AG04450 (cell line): ENCODE results near the gene KRT25. TPM values are rescaled to one million over a fixed set of nuclear protein-coding genes. Genes with fewer than 3 reads are reported as not detected.

Experiments used
- CTCF ChIA-PET: fragments of 300-600, 350-600 bp; formaldehyde crosslinking; extraction: SDS; loops from one replicate; lab custom pipeline; 2022; ENCODE audit warnings: antibody characterized with exemption, inconsistent platforms; lab: Charles Lee
- POLR2A ChIA-PET: fragments of 350-600 bp; formaldehyde crosslinking; extraction: SDS; loops from one replicate; lab custom pipeline; 2021; ENCODE audit warnings: antibody characterized with exemption, inconsistent platforms; lab: Yijun Ruan, JAX
- DNase-seq: peaks from one replicate; pipeline ENCODE4 v3.0.0-alpha.2; 2011; ENCODE audit warnings: low read depth, low spot score
- H3K27ac ChIP-seq: one replicate; pipeline ENCODE4 v1.5.1; 2012; ENCODE audit warnings: low read depth, low read length, control low read depth
- H3K27me3 ChIP-seq: one replicate; pipeline ENCODE4 v1.6.0; 2012; ENCODE audit warnings: low read length; ENCODE audit not compliant: control insufficient read depth, insufficient read depth
- H3K4me3 ChIP-seq: 2 replicates; pipeline ENCODE4 v1.5.1; 2011; ENCODE audit warnings: mild to moderate bottlenecking, low read depth, low read length, control low read depth
- H3K9me3 ChIP-seq: 2 replicates; pipeline ENCODE4 v1.5.1; 2012; ENCODE audit warnings: low read length; ENCODE audit not compliant: control insufficient read depth, insufficient read depth
- CTCF ChIP-seq: IDR thresholded peaks from 2 replicates; pipeline ENCODE4 v1.5.1; 2011; ENCODE audit warnings: low read depth, low read length, control low read depth, inconsistent platforms
- polyA plus RNA-seq: library from polyadenylated mRNA; depleted of rRNA; stranded (reverse); fragments of >200 nt; gene quantifications from 2 replicates; pipeline ENCODE4 v1.2.3, GENCODE V29; 2011

The KRT25 gene
- polyA plus RNA-seq, 1 experiment = not detected

DNA sequence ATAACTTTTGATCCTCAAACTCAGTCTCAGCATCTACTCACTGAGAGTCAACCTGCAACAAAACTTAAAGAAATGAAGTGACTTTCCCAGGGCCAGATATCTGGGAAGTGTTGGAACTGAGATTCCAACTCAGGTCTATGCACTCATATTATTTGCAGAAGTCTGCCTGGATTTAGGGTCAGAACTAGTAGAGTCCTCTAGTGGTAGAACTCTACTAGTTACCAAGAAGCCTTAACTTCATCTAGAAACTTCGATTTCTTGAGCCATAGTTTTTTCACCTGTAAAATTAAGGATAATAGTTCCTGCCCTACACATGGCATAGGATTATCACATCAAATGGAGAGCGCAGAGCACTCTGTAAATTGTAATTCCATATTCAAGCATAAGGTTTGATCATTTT is 28.2 kb downstream of the KRT25 start:
- DNase-seq = no peak
- Histone ChIP-seq H3K4me3 (no peak overlapping the region), H3K27me3 (peaks cover 7% of the 10 kb centered on the region), H3K9me3 (no peaks in the 10 kb centered on the region), H3K27ac (no peak overlapping the region)
- ChIA-PET POLR2A (no interaction called here), CTCF (interaction anchor here (0.6 to 1.2 kb wide), 3 partner anchors 16 to 939 kb away, joined by 3 read pairs; no protein-coding TSS in a partner anchor)
- TF ChIP-seq CTCF = peak; percentile 36; the same call in 1 of the 2 replicates

DNA sequence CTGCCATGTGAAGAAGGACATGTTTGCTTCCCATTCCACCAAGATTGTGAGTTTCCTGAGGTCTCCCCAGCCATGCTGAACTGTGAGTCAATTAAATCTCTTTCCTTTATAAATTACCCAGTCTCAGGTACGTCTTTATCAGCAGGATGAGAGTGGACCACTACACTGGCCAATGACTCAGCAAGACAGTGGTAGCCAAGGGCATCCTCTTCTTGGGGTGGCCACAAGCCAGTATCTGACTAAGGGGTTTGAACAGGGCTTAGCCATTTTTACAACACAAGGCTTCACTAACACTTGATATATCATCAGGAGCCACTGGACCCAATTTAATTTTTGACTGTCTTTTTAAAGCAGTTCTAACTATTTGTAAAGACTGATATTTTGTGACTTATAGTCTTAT is 30.5 kb downstream of the KRT25 start:
- POLR2A ChIA-PET = no interaction called here
- H3K9me3 ChIP-seq = no peaks in the 10 kb centered on the region
- TF ChIP-seq CTCF = no peak
- H3K4me3 ChIP-seq = no peak overlapping the region
- no peaks in the 10 kb centered on the region for H3K27me3 ChIP-seq
- CTCF ChIA-PET = no interaction called here
- DNase-seq = no peak
- H3K27ac ChIP-seq = no peak overlapping the region

DNA sequence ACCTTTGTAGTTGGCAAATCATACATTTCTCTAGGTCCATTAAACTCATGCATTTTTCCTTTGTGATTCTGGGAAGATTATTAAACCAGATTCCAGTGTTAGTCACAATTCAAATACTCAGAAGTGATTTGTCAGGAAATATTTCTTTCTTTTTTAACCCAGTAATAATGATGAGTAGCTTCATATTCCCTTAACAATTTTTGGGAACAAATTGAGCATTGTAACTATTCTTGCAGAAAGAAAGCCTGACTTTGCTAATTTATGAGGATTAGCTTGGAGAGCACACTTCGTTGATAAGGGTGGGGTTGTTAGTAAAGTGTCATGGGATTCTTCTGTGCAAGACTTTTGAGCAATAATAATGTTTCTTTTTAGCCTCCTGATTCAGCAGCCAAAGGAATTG is 32.9 kb downstream of the KRT25 start:
- no peak for TF ChIP-seq CTCF
- H3K27ac ChIP-seq = no peak overlapping the region
- ChIA-PET CTCF (interaction anchor here (1.1 kb wide), 1 partner anchor 940 kb away, joined by 3 read pairs; no protein-coding TSS in a partner anchor), POLR2A (no interaction called here)
- no peak overlapping the region for H3K4me3 ChIP-seq
- no peaks in the 10 kb centered on the region for H3K9me3 ChIP-seq
- no peak for DNase-seq
- H3K27me3 ChIP-seq = peaks cover 6% of the 10 kb centered on the region

- Histone ChIP-seq H3K9me3 (no peaks in the 10 kb centered on the region), H3K4me3 (no peak overlapping the region), H3K27me3 (peaks cover 9% of the 10 kb centered on the region), H3K27ac (no peak overlapping the region)
- no peak for TF ChIP-seq CTCF
- no peak for DNase-seq
- ChIA-PET CTCF (no interaction called here), POLR2A (no interaction called here)
Measured at GRCh38 chr17:40720899-40721298, 34.2 kb downstream of the KRT25 start.

DNA sequence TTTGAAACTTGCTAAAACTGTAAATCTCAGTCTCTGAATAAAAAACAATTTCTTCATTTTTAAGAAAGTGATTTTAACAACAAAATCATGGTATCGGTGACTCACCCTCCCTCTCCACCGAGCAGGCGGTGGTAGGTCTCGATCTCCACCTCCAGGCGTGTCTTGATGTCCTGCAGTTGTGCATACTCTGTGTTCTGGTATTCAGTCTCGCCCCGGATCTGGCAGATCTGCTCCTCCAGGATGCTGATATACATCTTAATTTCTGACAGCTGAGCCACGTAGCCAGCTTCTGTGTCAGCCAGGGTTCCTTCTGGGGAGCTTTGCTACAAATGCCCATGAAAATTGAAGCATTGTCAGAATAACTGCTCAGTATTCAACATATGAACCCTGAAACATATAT is 36.2 kb downstream of the KRT25 start:
- peaks cover 20% of the 10 kb centered on the region for H3K27me3 ChIP-seq
- CTCF ChIA-PET = interaction anchor here (0.7 kb wide), 1 partner anchor 15 kb away, joined by 3 read pairs; no protein-coding TSS in a partner anchor
- H3K27ac ChIP-seq = no peak overlapping the region
- POLR2A ChIA-PET = no interaction called here
- no peaks in the 10 kb centered on the region for H3K9me3 ChIP-seq
- no peak for DNase-seq
- no peak for TF ChIP-seq CTCF
- no peak overlapping the region for H3K4me3 ChIP-seq
